ENCODE measurements around the gene ABCF1. TPM values are rescaled to one million over a fixed set of nuclear protein-coding genes. Genes with fewer than 3 reads are reported as not detected.
A peak's percentile ranks its signal among the peaks of the same experiment; 100 is the strongest.

The ABCF1 gene
- total RNA-seq, 1 experiment from 2014 or later, result 94.9 TPM

DNA sequence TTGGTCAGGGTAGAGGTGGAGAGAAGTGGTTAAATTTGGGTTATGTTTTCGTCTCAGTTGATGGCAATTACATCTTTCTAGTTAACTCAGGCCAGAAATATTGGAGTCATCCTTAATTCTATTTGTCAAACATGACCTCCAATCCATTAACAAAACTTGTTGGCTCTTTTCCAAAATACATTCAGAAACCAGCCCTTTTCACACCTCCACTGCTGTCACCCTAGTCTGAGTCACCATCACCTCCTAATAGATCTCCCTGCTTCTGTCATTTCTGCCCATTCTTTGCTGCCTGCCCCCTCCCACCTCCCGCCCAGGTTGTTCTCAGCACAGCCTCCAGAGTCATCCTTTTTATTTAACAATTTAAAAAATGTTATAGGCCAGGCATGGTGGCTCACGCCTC lies 3.0 kb upstream of the ABCF1 start:
- POLR2A ChIA-PET, result no interaction called here
- in situ Hi-C loops (cut with HindIII; ENCODE audit: low pct_unique_long_range_greater_than_20kb, low sequenced_read_pairs), result no loop called here

DNA sequence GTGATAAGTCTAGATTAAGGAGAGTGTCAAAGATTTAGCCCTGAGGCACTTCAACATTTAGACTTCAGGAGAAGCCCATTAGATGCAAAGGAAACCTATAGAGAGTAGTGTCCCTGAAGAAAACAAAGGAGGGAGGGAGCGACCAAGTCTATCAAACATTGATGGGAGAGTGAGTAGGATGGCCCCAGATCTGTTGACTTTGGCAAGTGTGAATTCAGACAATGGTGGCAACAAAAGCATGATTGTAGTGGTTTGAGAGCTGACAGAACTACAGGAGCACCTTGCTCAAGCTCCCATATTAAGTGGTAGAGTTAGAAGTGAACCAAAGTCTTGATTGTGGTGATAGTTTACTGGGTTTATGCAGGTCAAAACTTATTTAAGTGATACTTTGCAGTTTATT lies 979 bp upstream of the ABCF1 start:
- peaks cover 24% of the 10 kb centered on the region for H3K4me1 ChIP-seq (ENCODE audit: control insufficient read depth, insufficient read depth, low read length)
- no TSS peak for BruUV-seq (replicated peaks)
- in situ Hi-C loops (cut with HindIII; ENCODE audit: low pct_unique_long_range_greater_than_20kb, low sequenced_read_pairs), result no loop called here
- H3K9me3 ChIP-seq (ENCODE audit: control insufficient read depth, insufficient read depth, low read depth, low read length), result no peaks in the 10 kb centered on the region
- intact Hi-C loops (cut with micrococcal nuclease; ENCODE audit: unreplicated experiment), result no loop called here
- TF ChIP-seq, protein P1, sequence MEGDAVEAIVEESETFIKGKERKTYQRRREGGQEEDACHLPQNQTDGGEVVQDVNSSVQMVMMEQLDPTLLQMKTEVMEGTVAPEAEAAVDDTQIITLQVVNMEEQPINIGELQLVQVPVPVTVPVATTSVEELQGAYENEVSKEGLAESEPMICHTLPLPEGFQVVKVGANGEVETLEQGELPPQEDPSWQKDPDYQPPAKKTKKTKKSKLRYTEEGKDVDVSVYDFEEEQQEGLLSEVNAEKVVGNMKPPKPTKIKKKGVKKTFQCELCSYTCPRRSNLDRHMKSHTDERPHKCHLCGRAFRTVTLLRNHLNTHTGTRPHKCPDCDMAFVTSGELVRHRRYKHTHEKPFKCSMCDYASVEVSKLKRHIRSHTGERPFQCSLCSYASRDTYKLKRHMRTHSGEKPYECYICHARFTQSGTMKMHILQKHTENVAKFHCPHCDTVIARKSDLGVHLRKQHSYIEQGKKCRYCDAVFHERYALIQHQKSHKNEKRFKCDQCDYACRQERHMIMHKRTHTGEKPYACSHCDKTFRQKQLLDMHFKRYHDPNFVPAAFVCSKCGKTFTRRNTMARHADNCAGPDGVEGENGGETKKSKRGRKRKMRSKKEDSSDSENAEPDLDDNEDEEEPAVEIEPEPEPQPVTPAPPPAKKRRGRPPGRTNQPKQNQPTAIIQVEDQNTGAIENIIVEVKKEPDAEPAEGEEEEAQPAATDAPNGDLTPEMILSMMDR (IDR thresholded peaks at IDR 0.05), result no peak
- no peak for TF ChIP-seq POLR2AphosphoS5 (IDR thresholded peaks at IDR 0.05; ENCODE audit: low read depth, low read length)
- TF ChIP-seq SIN3A (IDR thresholded peaks at IDR 0.05; ENCODE audit: borderline replicate concordance, insufficient read depth, low read depth, low read length), result no peak
- no peak for TF ChIP-seq TCF7L2 (IDR thresholded peaks at IDR 0.05; ENCODE audit: low read depth, low read length)
- TF ChIP-seq, protein P2, sequence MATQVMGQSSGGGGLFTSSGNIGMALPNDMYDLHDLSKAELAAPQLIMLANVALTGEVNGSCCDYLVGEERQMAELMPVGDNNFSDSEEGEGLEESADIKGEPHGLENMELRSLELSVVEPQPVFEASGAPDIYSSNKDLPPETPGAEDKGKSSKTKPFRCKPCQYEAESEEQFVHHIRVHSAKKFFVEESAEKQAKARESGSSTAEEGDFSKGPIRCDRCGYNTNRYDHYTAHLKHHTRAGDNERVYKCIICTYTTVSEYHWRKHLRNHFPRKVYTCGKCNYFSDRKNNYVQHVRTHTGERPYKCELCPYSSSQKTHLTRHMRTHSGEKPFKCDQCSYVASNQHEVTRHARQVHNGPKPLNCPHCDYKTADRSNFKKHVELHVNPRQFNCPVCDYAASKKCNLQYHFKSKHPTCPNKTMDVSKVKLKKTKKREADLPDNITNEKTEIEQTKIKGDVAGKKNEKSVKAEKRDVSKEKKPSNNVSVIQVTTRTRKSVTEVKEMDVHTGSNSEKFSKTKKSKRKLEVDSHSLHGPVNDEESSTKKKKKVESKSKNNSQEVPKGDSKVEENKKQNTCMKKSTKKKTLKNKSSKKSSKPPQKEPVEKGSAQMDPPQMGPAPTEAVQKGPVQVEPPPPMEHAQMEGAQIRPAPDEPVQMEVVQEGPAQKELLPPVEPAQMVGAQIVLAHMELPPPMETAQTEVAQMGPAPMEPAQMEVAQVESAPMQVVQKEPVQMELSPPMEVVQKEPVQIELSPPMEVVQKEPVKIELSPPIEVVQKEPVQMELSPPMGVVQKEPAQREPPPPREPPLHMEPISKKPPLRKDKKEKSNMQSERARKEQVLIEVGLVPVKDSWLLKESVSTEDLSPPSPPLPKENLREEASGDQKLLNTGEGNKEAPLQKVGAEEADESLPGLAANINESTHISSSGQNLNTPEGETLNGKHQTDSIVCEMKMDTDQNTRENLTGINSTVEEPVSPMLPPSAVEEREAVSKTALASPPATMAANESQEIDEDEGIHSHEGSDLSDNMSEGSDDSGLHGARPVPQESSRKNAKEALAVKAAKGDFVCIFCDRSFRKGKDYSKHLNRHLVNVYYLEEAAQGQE (IDR thresholded peaks at IDR 0.05; ENCODE audit: insufficient read depth in 1 of 2, low read depth in 2 of 2, low read length in 1 of 2), result no peak
- POLR2A ChIA-PET, result no interaction called here
- CTCF ChIA-PET, result no interaction called here
- H3K27ac ChIP-seq (ENCODE audit: low read length), result no peak overlapping the region; the same call in 1 of the 2 replicates
- H3K27me3 ChIP-seq (ENCODE audit: control insufficient read depth, insufficient read depth, low read length), result no peaks in the 10 kb centered on the region
- peak overlapping the region; percentile 88 to 97 for H3K4me3 ChIP-seq (ENCODE audit: low read depth in 2 of 2, low read length in 2 of 2)
- ATAC-seq (no peak), DNase-seq (ENCODE audit: low read depth, low spot score) (no peak)
- H3K36me3 ChIP-seq (ENCODE audit: control insufficient read depth, insufficient read depth, low read length), result peaks cover 3% of the 10 kb centered on the region

More for the DNA sequence above, 3.0 kb upstream of the ABCF1 start:
- Histone ChIP-seq H3K9me3 (ENCODE audit: control insufficient read depth, insufficient read depth, low read depth, low read length) (no peaks in the 10 kb centered on the region), H3K27ac (ENCODE audit: low read length) (no peak overlapping the region), H3K4me3 (ENCODE audit: low read depth in 2 of 2, low read length in 2 of 2) (no peak overlapping the region), H3K27me3 (ENCODE audit: control insufficient read depth, insufficient read depth, low read length) (no peaks in the 10 kb centered on the region), H3K4me1 (ENCODE audit: control insufficient read depth, insufficient read depth, low read length) (peaks cover 20% of the 10 kb centered on the region), H3K36me3 (ENCODE audit: control insufficient read depth, insufficient read depth, low read length) (peaks cover 3% of the 10 kb centered on the region; the same call in 1 of the 2 replicates)
- CTCF ChIA-PET, result no interaction called here
- intact Hi-C loops (cut with micrococcal nuclease; ENCODE audit: unreplicated experiment), result no loop called here
- ATAC-seq, result no peak
- TF ChIP-seq SIN3A (IDR thresholded peaks at IDR 0.05; ENCODE audit: borderline replicate concordance, insufficient read depth, low read depth, low read length) (no peak), POLR2AphosphoS5 (IDR thresholded peaks at IDR 0.05; ENCODE audit: low read depth, low read length) (no peak), TCF7L2 (IDR thresholded peaks at IDR 0.05; ENCODE audit: low read depth, low read length) (no peak)
- TF ChIP-seq, protein P1 (IDR thresholded peaks at IDR 0.05), result no peak
- TF ChIP-seq, protein P2 (IDR thresholded peaks at IDR 0.05; ENCODE audit: insufficient read depth in 1 of 2, low read depth in 2 of 2, low read length in 1 of 2), result no peak
- no TSS peak for BruUV-seq (replicated peaks)
- DNase-seq (ENCODE audit: low read depth, low spot score), result no peak
